ENCODE data around the gene ADGRL3.

The ADGRL3 gene

GRCh38 chr4:61217222-61217621, 17.1 kb downstream of the ADGRL3 start:
- Histone ChIP-seq H3K27ac (ENCODE audit: low read length) (no peak overlapping the region), H3K9ac (ENCODE audit: low read length) (no peak overlapping the region), H2AFZ (ENCODE audit: low read depth, low read length) (no peak overlapping the region), H3K27me3 (ENCODE audit: low read depth, low read length) (no peaks in the 10 kb centered on the region), H4K20me1 (ENCODE audit: insufficient read depth, low read length) (no peaks in the 10 kb centered on the region), H3K79me2 (ENCODE audit: low read length) (no peaks in the 10 kb centered on the region), H3K4me2 (ENCODE audit: low read length) (no peak overlapping the region), H3K9me3 (ENCODE audit: insufficient read depth, low read length) (no peaks in the 10 kb centered on the region), H3K36me3 (replicated peaks; ENCODE audit: low read depth, low read length) (no peaks in the 10 kb centered on the region), H3K4me1 (ENCODE audit: low read length) (no peaks in the 10 kb centered on the region), H3K4me3 (ENCODE audit: low read length) (no peak overlapping the region)
- TF ChIP-seq CTCF (IDR thresholded peaks at IDR 0.05; ENCODE audit: low read depth, low read length) (no peak), EZH2phosphoT487 (IDR thresholded peaks at IDR 0.05; ENCODE audit: low read depth) (no peak)

GRCh38 chr4:61220556-61220955, 20.4 kb downstream of the ADGRL3 start:
- Histone ChIP-seq H3K9me3 (ENCODE audit: insufficient read depth, low read length) (no peaks in the 10 kb centered on the region), H3K27me3 (ENCODE audit: low read depth, low read length) (no peaks in the 10 kb centered on the region), H2AFZ (ENCODE audit: low read depth, low read length) (no peak overlapping the region), H3K79me2 (ENCODE audit: low read length) (no peaks in the 10 kb centered on the region), H3K4me1 (ENCODE audit: low read length) (peaks cover 8% of the 10 kb centered on the region), H3K36me3 (replicated peaks; ENCODE audit: low read depth, low read length) (no peaks in the 10 kb centered on the region), H3K27ac (ENCODE audit: low read length) (no peak overlapping the region), H3K4me3 (ENCODE audit: low read length) (no peak overlapping the region), H3K4me2 (ENCODE audit: low read length) (no peak overlapping the region), H3K9ac (ENCODE audit: low read length) (no peak overlapping the region), H4K20me1 (ENCODE audit: insufficient read depth, low read length) (no peaks in the 10 kb centered on the region)
- no peak for TF ChIP-seq EZH2phosphoT487 (IDR thresholded peaks at IDR 0.05; ENCODE audit: low read depth)
- no peak for TF ChIP-seq CTCF (IDR thresholded peaks at IDR 0.05; ENCODE audit: low read depth, low read length)

- H4K20me1 ChIP-seq (ENCODE audit: insufficient read depth, low read length), result no peaks in the 10 kb centered on the region
- no peaks in the 10 kb centered on the region for H3K79me2 ChIP-seq (ENCODE audit: low read length)
- H3K4me3 ChIP-seq (ENCODE audit: low read length), result no peak overlapping the region
- no peak overlapping the region for H3K27ac ChIP-seq (ENCODE audit: low read length)
- no peak overlapping the region for H3K9ac ChIP-seq (ENCODE audit: low read length)
- TF ChIP-seq EZH2phosphoT487 (IDR thresholded peaks at IDR 0.05; ENCODE audit: low read depth), result no peak
- no peak for TF ChIP-seq CTCF (IDR thresholded peaks at IDR 0.05; ENCODE audit: low read depth, low read length)
- H3K4me1 ChIP-seq (ENCODE audit: low read length), result peaks cover 8% of the 10 kb centered on the region
- H2AFZ ChIP-seq (ENCODE audit: low read depth, low read length), result no peak overlapping the region
- H3K9me3 ChIP-seq (ENCODE audit: insufficient read depth, low read length), result no peaks in the 10 kb centered on the region
- H3K27me3 ChIP-seq (ENCODE audit: low read depth, low read length), result no peaks in the 10 kb centered on the region
- H3K4me2 ChIP-seq (ENCODE audit: low read length), result no peak overlapping the region
- H3K36me3 ChIP-seq (replicated peaks; ENCODE audit: low read depth, low read length), result no peaks in the 10 kb centered on the region
Observed at GRCh38 chr4:61223385-61223784, 23.3 kb downstream of the ADGRL3 start.

GRCh38 chr4:61224573-61224972, 24.4 kb downstream of the ADGRL3 start:
- H3K27ac ChIP-seq (ENCODE audit: low read length), result no peak overlapping the region
- H3K4me2 ChIP-seq (ENCODE audit: low read length), result no peak overlapping the region
- no peaks in the 10 kb centered on the region for H3K36me3 ChIP-seq (replicated peaks; ENCODE audit: low read depth, low read length)
- H3K4me3 ChIP-seq (ENCODE audit: low read length), result no peak overlapping the region
- no peak for TF ChIP-seq CTCF (IDR thresholded peaks at IDR 0.05; ENCODE audit: low read depth, low read length)
- no peak for TF ChIP-seq EZH2phosphoT487 (IDR thresholded peaks at IDR 0.05; ENCODE audit: low read depth)
- no peaks in the 10 kb centered on the region for H3K79me2 ChIP-seq (ENCODE audit: low read length)
- no peak overlapping the region for H2AFZ ChIP-seq (ENCODE audit: low read depth, low read length)
- no peaks in the 10 kb centered on the region for H3K9me3 ChIP-seq (ENCODE audit: insufficient read depth, low read length)
- H3K9ac ChIP-seq (ENCODE audit: low read length), result no peak overlapping the region
- peaks cover 8% of the 10 kb centered on the region for H3K4me1 ChIP-seq (ENCODE audit: low read length)
- no peaks in the 10 kb centered on the region for H3K27me3 ChIP-seq (ENCODE audit: low read depth, low read length)
- H4K20me1 ChIP-seq (ENCODE audit: insufficient read depth, low read length), result no peaks in the 10 kb centered on the region

Measured in OCI-LY3 (cell line).